K562 (cell line): Measurements from ENCODE around the gene ZDHHC8. TPM values are rescaled to one million over a fixed set of nuclear protein-coding genes. Genes with fewer than 3 reads are reported as not detected.

Experiments used
- ARNT ChIP-seq, 2 experiments: fragments of 450-650 bp; IDR thresholded peaks; 2 replicates each; pipeline ENCODE4 v1.6.1; 2016; ENCODE audit warnings: mild to moderate bottlenecking in 1 of 2
- BACH1 ChIP-seq: fragments of 200-800 bp; sonication (Bioruptor generic); IDR thresholded peaks from 2 replicates; pipeline ENCODE4 v1.6.1; 2016; ENCODE audit warnings: missing genetic modification characterization, missing compliant biosample characterization
- CTCF ChIP-seq, 3 experiments: IDR thresholded peaks in 2 of 3; conservative IDR thresholded peaks in 1 of 3; 2 replicates each; pipeline ENCODE4 v1.5.1; 2011 to 2012; ENCODE audit warnings: low read length in 3 of 3, mild to moderate bottlenecking in 3 of 3, control low read depth in 2 of 3, improper control_type of control experiment in 1 of 3, inconsistent platforms in 1 of 3, low read depth in 1 of 3, mixed read lengths in 1 of 3, moderate library complexity in 1 of 3; ENCODE audit not compliant: insufficient read depth in 2 of 3
- ELK3 ChIP-seq: fragments of 450-650 bp; formaldehyde crosslinking; IDR thresholded peaks from 2 replicates; pipeline ENCODE4 v1.4.0; 2020; ENCODE audit warnings: mild to moderate bottlenecking
- FOXP1 ChIP-seq: sonication (generic); formaldehyde crosslinking; IDR thresholded peaks from 2 replicates; pipeline ENCODE4 v1.8.0; 2022; ENCODE audit warnings: mild to moderate bottlenecking, missing genetic modification reagents
- HIVEP1 ChIP-seq: fragments of 250-450 bp; sonication (Bioruptor Pico); IDR thresholded peaks from 2 replicates; pipeline ENCODE4 v1.4.0; 2020; ENCODE audit warnings: mild to moderate bottlenecking
- IRF9 ChIP-seq: fragments of 450-650 bp; IDR thresholded peaks from 2 replicates; pipeline ENCODE4 v1.6.1; 2016; ENCODE audit warnings: missing biosample characterization, missing genetic modification characterization
- KLF16 ChIP-seq: IDR thresholded peaks from 2 replicates; pipeline ENCODE4 v1.6.1; 2016; ENCODE audit warnings: antibody characterized with exemption
- NR4A1 ChIP-seq, 2 experiments: fragments of 250-450 bp in 1 of 2; fragments of 450-650 bp in 1 of 2; sonication (Bioruptor Pico) in 1 of 2; IDR thresholded peaks; 2 replicates each; pipeline versions ENCODE4 v1.4.0 to v1.6.1; 2016 to 2020; ENCODE audit warnings: mild to moderate bottlenecking in 2 of 2, missing compliant biosample characterization in 1 of 2, missing genetic modification characterization in 1 of 2, moderate library complexity in 1 of 2
- POLR2B ChIP-seq: fragments of 450-650 bp; IDR thresholded peaks from 2 replicates; pipeline ENCODE4 v1.6.1; 2018; ENCODE audit warnings: low read depth; ENCODE audit not compliant: partially characterized antibody
- STAG1 ChIP-seq: sonication (generic); formaldehyde crosslinking; IDR thresholded peaks from 2 replicates; pipeline ENCODE4 v1.5.0; 2020; ENCODE audit warnings: missing genetic modification reagents, borderline replicate concordance
- STAT5B ChIP-seq: fragments of 250-450 bp; sonication (Bioruptor Pico); IDR thresholded peaks from 2 replicates; pipeline ENCODE4 v1.8.0; 2021; ENCODE audit warnings: mild to moderate bottlenecking, inconsistent platforms
- ZBTB40 ChIP-seq, 2 experiments: fragments of 450-650 bp in 1 of 2; sonication (generic) in 1 of 2; formaldehyde crosslinking in 1 of 2; IDR thresholded peaks; 2 replicates each; pipeline versions ENCODE4 v1.7.1 to v1.9.0; 2016 to 2022; ENCODE audit warnings: inconsistent platforms in 1 of 2, mild to moderate bottlenecking in 1 of 2, missing genetic modification reagents in 1 of 2
- ZKSCAN1 ChIP-seq: fragments of 150-350 bp; IDR thresholded peaks from 2 replicates; pipeline ENCODE4 v1.6.1; 2016; ENCODE audit warnings: low read depth, low read length
- ZNF217 ChIP-seq: sonication (generic); formaldehyde crosslinking; IDR thresholded peaks from 2 replicates; pipeline ENCODE4 v1.8.0; 2022; ENCODE audit warnings: mild to moderate bottlenecking, missing genetic modification reagents
- ZNF699 ChIP-seq: fragments of 250-450 bp; sonication (Bioruptor Pico); IDR thresholded peaks from 2 replicates; pipeline ENCODE4 v1.8.0; 2021; ENCODE audit warnings: mild to moderate bottlenecking, moderate library complexity; ENCODE audit not compliant: insufficient replicate concordance
- polyA plus RNA-seq, 8 experiments: library from polyadenylated mRNA; depleted of rRNA in 4 of 8; stranded (reverse) in 5 of 8; unstranded in 3 of 8; fragments of >200 nt; fragmentation: Nextera tagmentation in 2 of 8; fragmentation: Illumina TruSeq in 1 of 8; extraction: Ambion mirVana in 2 of 8; extraction: Trizol in 1 of 8; gene quantifications; 2 replicates each; pipeline versions ENCODE4 v1.2.1 to v1.2.3, GENCODE V29; 2011 to 2014; ENCODE audit warnings: inconsistent platforms in 1 of 8, missing spikeins in 1 of 8
- total RNA-seq, 7 experiments: library from RNA; depleted of rRNA in 6 of 7; stranded (reverse); fragments of >200 nt in 6 of 7; fragmentation: Illumina TruSeq in 2 of 7; extraction: Trizol in 2 of 7; gene quantifications; 2 replicates each; pipeline versions ENCODE4 v1.2.1 to v1.2.3, GENCODE V29; 2011 to 2021; ENCODE audit warnings: low replicate concordance in 1 of 7

Gene ZDHHC8
- total and polyA plus RNA-seq, 9 of the 15 experiments (the other 6 are each of a cell fraction or from before 2014, with no cell fraction given), result 0.04 to 109 (median 16.4) TPM

- no peak for TF ChIP-seq ARNT (IDR thresholded peaks at IDR 0.05)
- TF ChIP-seq ZNF217, result no peak
- peak; percentile 56 to 73 (median 64) for TF ChIP-seq CTCF (IDR thresholded peaks at IDR 0.05 in 2 of 3, conservative IDR thresholded peaks at IDR 0.05 in 1 of 3; ENCODE audit: insufficient read depth in 2 of 3, low read depth in 1 of 3, low read length in 3 of 3)
- no peak for TF ChIP-seq BACH1
- no peak for TF ChIP-seq HIVEP1
- TF ChIP-seq ZNF699 (CRISPR knock-in tag), result no peak
- TF ChIP-seq STAT5B, result no peak
- peak; percentile 53; the same call in 1 of the 2 replicates for TF ChIP-seq STAG1 (CRISPR knock-in tag)
- TF ChIP-seq KLF16, result no peak
- TF ChIP-seq FOXP1, result no peak
- no peak for TF ChIP-seq IRF9 (tag)
- no peak for TF ChIP-seq NR4A1 (CRISPR knock-in tag; IDR thresholded peaks at IDR 0.05)
- no peak for TF ChIP-seq NR4A1 (tag; IDR thresholded peaks at IDR 0.05)
- no peak for TF ChIP-seq ELK3 (CRISPR knock-in tag)
- no peak for TF ChIP-seq ZBTB40 (IDR thresholded peaks at IDR 0.05)
- TF ChIP-seq ZBTB40 (CRISPR knock-in tag; IDR thresholded peaks at IDR 0.05), result no peak; the same call in 1 of the 2 replicates
- TF ChIP-seq ZKSCAN1, result no peak
- TF ChIP-seq POLR2B, result no peak
Observed at GRCh38 chr22:20153945-20154344, 22.3 kb downstream of the ZDHHC8 start (continued).
